Esophagus mucosa (tissue), 1 donor: ENCODE results near the gene SMYD3. TPM values are rescaled to one million over a fixed set of nuclear protein-coding genes. Genes with fewer than 3 reads are reported as not detected.

Experiments
- ATAC-seq: fragments of 200-7000 bp; cut with Tn5 transposase; one replicate; pipeline ENCODE4 v1.9.1; 2020
- total RNA-seq: library from RNA; stranded (reverse); gene quantifications from one replicate; pipeline ENCODE4 v1.2.4, GENCODE V29; 2023
- donor health status: DM: yes; HTN: yes; CAD: no.

The SMYD3 gene
- total RNA-seq: 6.9 TPM

DNA sequence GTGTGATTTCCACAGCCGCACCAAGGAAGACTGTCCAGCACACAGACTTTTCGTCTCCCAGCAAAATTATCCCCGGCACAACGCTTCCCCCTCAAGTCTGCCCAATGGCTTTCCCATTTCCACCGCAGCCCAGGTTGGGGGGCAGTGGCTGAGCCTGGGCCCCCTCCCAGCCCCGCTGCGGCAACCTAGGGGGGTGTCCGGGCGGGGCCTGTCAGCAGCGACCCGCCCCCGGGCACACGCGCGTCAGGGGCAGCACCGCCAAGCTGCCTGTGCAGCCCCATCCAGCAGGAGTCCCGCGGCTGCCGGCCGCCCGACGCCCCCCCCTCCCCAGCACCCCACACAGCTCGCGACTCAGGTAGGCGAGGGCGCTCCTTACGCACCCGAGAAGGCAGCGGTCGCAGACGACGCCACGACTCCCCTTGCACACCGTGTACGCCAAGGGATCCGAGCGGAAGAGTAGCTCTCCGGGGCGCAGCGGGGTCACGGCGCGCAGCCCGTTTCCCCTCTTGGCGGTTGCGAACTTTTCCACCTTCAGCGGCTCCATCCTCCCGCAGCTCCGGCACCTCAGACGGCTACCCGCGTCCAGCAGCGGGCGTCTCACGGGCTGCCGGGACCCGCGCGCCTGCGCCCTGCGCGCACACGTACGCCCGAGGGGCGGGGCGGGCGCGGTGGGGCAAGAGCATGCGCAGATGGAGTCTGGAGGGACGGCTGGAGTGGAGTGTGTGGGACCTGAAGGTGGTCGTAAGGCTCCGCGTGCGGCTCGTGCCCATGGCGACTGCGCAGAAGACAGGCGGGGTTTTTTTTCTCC, at the start of gene SMYD3:
SMYD3 (minus strand) TSS at position 606 of the 808 bp plus-strand sequence.
- ATAC-seq: peak; percentile 88

DNA sequence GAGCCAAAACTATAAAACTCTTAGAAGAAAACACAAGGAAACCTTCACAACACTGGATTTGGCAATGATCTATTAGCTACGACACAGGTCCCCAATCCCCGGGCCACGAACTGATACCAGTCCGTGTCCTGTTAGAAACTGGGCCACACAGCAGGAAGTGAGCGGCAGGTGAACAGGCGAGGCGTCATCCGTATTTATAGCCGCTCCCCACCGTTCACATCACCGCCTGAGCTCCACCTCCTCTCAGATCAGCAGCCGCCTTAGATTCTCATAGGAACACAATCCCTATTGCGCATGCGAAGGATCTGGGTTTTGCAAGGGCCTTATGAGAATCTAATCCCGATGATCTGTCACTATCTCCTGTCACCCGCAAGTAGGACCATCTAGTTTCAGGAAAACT, 47.1 kb upstream of the SMYD3 start:
- no peak for ATAC-seq

- ATAC-seq: no peak
Observed at GRCh38 chr1:246552110-246552509, 45.0 kb upstream of the SMYD3 start.

- no peak for ATAC-seq
Observed at GRCh38 chr1:246550402-246550801, 43.3 kb upstream of the SMYD3 start.

DNA sequence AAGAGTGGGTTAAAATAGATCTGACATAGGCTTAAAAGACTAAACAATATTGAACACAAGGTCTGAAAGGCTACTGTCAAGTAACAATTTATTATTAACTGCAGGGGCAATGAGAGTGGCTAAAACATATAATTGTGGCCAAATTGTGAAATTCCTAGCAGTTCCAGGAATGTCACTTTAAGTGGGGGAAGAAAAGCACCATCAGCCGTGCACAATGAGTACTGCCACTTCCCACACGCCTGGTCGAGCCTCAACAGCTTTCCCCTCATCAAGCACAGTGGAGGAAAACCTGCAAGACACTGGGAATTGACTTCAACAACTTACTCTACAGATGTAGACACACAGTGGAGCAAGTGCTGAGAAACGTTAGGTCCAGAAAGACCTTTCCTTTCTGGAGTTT, 42.6 kb upstream of the SMYD3 start:
- ATAC-seq: no peak

DNA sequence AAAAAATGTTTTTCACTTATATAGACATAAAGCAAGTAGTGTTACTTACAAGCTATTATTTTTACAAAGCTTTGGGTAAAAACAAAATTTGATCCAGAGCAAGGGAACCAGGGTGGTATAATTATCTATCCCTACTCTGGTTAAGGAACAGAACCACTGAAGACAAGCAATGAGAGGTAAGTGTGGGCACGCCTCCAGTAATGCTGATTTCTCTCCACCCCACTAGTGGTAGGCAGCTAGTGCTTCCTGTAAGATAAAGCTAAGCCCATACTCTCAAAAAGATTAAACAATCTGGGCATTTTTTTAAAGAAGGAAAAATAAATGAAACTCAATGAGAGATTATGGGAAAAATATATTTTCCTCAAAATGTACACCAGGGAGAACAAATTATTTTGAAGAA, 36.9 kb upstream of the SMYD3 start:
- no peak for ATAC-seq

DNA sequence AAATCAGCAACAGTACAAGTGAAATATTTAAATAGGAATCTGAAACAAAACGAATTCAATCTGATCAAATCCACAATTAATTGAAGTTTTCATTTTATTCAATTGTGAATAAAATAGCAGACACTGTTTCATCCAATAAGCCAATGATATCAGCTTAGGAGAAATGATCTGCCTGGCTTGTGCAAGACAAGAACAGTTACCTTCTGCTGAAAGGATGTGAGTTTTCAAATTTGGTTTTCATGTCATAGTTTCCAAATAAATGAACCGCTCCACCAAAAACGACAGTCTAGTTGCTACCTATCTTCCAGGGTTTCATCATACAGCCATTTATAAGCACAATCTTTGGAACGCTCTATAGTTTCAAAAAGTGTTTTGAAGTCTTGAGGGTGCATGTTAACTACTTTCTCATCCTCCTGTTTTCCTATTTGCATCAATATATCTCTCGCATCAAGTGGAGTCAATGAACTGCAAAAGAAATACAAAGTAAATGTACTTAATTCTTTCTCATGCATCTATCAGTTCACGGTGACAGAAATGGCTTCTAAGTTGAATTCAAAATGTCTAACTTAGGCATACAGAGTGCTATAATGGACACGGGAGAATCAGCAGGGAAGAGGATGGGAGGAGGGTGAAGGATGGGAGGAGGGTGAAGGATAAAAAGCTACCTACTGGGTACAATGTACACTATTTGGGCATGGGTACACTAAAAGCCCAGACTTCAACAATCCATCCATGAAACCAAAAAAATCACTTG, 33.8 kb upstream of the SMYD3 start:
- no peak for ATAC-seq

DNA sequence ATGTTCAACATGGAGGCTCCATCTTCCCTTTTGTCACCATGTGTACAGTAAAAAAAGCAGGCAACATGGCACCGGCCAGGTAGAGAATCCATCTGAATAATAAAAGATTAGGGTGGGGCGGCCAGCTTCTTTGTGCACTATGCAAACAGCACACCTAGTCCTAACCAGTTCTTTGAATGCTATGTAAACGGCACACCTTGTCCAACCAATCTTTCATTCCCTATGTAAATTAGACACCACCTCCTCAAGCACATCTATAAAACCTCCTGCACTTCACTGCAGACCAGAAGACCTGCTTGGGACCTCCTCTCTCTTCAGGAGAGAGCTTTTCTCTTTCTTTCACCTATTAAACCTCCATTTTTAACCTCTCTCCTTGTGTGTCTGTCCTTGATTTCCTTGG, 30.8 kb upstream of the SMYD3 start:
- ATAC-seq: peak; percentile 99

DNA sequence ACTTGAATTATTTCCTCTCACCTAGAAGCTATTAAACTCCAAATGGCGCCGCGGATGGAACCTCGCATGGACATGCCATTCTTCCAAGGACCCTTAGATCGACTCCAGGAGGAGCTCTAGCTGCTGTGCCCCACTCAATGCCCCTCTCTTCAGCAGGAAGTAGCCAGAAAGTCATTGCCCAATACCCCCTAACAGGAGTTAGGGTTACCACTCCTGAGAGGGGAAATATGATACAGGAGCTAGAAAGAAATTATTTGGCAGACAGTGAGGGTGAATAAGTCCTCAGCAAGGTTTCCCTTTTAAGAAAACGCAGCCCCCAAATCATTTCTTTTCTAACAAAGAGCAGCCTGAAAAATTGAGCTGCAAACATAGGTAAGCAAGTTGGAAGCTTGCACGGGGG, 30.4 kb upstream of the SMYD3 start:
- no peak for ATAC-seq

DNA sequence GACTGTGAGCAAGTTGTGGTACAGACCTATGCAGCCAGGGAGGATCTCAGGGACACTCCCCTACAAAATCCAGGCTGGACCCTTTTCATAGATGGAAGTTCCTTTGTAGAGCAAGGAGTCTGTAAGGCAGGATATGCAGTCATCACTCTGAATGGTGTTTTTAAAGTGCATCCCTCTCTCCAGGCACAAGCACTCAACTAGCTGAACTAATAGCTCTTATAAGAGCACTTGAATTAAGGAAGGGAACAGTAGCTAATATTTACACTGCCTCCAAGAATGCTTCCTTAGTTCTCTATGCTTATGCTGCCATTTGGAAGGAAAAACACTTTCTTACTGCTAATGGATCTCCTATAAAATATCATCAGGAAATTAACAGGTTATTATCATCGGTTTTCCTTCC, 27.0 kb upstream of the SMYD3 start:
- no peak for ATAC-seq

DNA sequence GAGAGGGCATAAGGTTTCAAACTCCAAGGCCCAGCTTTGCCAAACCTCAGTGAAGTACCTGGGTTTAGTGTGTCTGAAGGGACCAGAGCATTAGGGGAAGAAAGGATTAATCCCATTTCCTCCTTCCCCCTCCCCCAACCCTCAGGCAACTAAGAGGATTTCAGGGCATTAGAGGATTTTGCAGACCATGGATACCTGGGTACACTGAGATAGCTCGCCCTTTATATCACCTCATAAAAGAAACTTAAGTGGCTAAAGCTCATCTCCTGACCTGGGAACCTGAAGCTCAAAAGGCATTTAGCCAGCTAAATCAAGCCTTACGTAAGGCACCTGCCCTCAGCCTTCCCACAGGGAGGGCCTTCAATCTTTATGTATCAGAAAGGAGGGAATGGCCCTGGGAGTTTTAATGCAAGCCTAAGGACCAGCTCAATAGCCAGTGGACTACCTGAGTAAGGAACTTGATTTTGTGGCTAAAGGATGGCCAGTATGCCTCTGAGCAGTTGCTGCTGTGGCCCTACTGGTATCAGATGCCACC, 26.4 kb upstream of the SMYD3 start:
- no peak for ATAC-seq

GRCh38 chr1:246532519-246532918, 25.4 kb upstream of the SMYD3 start:
- no peak for ATAC-seq

DNA sequence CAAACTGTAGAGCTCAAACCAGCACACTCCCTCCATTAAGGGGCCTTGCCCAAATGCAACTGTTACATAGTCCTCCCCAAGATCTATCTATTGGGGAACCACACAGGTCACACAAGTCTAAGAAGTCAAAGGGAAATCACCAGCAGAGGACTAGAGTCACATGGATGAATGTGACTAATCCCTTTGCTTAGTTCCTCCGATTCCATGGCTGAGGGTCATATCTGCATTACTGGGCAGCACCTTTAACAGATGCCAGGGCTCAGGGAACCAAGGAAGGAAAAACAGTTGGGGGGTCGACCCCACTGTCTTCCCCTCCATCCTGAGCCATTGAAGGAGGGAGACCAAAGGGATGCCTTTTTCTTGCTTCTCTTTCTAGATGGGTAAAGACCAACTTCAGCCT, 23.4 kb upstream of the SMYD3 start:
- no peak for ATAC-seq

DNA sequence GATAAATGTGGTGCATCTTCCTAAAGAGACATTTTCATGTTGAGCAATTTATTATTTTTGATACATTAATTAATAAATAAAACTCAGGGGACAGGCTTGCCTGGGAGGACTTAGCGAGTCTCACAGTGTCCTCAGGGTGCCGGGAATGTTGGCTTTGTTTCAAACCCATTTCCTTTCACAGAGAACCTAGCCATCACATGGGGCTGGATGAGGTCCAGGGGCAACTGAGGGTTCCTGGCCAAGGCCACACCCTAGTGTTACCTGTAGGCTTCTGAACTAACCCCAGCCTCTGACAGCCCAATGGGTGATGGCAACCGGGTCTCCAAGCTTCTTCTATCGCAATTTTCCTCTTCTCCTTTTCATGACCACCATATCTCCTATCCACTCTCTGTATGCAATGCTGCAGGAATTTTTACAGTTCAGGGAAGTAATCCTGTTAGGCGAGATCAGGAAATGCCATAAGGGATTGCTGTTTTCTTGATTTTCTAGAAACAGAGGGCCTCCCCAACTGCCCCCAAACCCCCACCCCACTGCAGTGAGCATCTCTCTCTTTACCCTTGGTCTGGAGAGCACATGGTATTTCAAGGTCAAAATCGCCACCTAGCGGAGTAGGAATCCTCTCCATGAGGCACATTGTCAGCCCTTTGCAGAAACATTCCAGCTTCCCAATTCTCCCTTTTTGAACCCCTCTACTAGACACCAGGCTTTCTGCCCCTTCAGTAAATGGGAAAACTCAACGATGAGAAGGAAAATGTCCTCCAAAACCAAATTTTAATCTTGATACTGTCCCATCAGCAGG, 22.1 kb upstream of the SMYD3 start:
- ATAC-seq: no peak

DNA sequence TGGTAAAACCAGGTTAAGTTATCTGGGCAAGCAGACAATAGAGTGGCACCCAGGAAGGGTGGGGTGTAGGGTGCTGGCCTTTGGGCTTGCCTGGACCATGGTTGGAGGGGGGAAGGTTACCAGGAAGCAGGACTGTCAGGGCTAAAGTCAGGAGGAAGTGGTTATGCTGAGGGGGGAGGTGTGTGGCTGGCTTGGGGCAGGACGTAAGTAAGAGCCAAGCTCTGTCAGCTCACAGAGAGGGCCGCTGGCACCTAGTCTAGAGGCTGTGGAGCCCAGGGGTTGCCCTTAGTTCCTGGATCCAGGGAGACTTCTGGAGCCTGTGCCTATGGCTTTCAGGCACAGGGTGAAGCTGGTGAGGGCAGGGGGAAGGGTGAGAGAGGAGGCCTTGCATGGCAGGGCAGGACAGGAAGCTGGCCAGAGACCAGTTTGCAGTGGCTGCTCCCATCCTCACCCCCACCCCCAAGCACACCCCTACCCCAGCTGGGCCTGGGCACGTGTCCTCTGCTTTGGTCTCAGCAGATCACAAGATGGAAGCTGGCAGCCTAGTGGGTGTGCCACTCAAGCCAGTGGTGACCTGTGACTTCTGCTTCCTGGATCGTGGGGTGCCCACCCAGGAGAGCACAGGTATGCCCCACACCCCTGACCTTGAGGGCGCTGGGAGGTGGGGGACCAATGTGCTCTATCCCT, 20.5 kb upstream of the SMYD3 start:
- ATAC-seq: peak; percentile 26

DNA sequence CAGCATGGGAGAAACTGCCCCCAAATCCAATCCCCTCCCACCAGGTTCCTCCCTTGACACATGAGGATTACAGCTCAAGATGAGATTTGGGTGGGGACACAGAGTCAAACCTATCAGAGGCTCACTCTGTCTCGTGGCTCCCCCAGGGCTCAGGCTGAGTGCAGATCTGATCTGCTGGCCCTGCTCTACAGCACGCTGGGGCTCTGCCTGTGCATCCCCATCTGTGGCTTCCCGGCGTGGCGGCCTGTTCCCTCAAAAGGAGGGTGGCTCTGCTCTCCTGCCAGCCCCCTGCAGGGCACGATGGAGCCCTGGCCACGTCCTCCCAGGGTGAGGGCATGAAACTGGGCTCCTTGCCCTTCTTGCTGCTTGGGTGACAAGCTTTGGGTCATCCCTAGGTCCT, 19.8 kb upstream of the SMYD3 start:
- ATAC-seq: no peak

DNA sequence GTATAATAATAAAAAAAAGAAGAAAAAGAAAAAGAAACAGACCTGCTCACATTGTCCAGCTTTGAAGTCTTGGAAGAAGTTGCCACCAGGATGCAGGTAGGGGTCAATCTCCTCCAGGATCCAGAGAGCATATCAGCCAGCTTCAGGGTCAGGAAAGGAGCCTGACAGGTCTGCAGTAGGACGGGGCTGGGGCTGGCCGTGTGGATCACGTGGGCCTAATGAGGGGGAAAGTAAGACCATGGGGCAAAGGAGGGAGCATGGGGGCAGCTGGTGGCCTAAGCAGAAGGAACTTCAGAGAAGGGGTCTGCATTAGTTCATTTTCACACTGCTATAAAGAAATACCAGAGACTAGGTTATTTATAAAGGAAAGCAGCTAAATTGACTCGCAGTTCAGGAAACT, 19.3 kb upstream of the SMYD3 start:
- ATAC-seq: no peak

GRCh38 chr1:246519514-246519913, 12.4 kb upstream of the SMYD3 start:
- no peak for ATAC-seq

- ATAC-seq: no peak
Observed at GRCh38 chr1:246518456-246519205, 11.6 kb upstream of the SMYD3 start.

GRCh38 chr1:246517391-246517790, 10.3 kb upstream of the SMYD3 start:
- ATAC-seq: no peak

DNA sequence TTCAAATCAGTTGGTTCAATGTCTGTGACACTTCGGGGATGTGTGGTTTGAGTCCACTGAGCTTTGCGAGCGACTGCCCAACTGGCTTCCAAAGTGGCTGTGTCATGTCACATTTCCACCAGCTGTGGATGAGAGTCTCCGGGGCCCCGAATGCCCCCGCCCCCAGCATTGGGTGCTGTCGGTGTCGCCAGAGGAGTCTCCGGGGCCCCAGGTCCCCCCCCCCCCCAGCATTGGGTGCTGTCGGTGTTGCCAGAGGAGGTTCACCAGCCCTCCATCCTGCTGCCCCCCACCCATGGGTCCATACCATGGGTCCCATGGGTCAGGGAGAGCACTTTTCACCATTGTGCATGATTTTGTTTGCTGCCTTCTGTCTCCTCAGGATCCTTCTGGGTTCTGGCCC, 9.0 kb upstream of the SMYD3 start:
- ATAC-seq: no peak
